ENCODE measurements around the gene ZNF407. TPM values are rescaled to one million over a fixed set of nuclear protein-coding genes. Genes with fewer than 3 reads are reported as not detected.

The ZNF407 gene
- total and polyA plus RNA-seq, 7 donors: 2.4 to 10.2 (median 7.9) TPM

DNA sequence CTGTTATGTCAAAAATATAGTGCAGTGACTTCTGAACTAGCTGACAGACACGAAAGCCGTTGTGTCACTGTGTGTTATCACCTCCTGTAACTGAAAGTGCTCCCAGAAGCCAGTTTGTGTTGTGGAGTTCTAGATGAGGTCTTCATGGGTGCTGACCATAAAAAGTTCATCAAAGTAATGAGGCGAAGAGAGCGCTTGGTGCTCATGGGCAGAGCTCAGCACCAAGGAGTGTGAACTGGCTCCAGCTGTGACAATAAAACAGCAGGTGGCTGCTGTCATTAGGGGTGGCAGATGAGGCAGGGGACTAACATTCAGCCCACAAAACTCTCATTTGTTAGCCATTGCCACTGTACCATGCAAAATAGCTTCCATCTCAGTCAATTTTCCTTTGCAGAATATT is 151.1 kb downstream of the ZNF407 start:
- no peak for DNase-seq
- Histone ChIP-seq H3K36me3 (ENCODE audit: insufficient read depth in 1 of 2, low read depth in 1 of 2) (no peaks in the 10 kb centered on the region), H3K4me3 (no peak overlapping the region), H3K27me3 (ENCODE audit: insufficient read depth in 3 of 3, low read length in 2 of 3) (no peaks in the 10 kb centered on the region), H3K9me3 (no peaks in the 10 kb centered on the region), H3K4me1 (no peaks in the 10 kb centered on the region), H3K27ac (no peak overlapping the region)
- TF ChIP-seq CTCF (IDR thresholded peaks at IDR 0.05): no peak
- 71 to 79% (median 74%) methylated on average over 4 of the region's 4 CpGs for WGBS, 3 donors
- ATAC-seq: no peak
- intact Hi-C loops (cut with DNase I): no loop called here

- DNase-seq: no peak
- H3K36me3 ChIP-seq (ENCODE audit: insufficient read depth in 1 of 2, low read depth in 1 of 2): no peaks in the 10 kb centered on the region
- TF ChIP-seq CTCF (IDR thresholded peaks at IDR 0.05): no peak
- H3K27ac ChIP-seq: no peak overlapping the region
- H3K9me3 ChIP-seq: no peaks in the 10 kb centered on the region
- no peaks in the 10 kb centered on the region for H3K27me3 ChIP-seq (ENCODE audit: insufficient read depth in 3 of 3, low read length in 2 of 3)
- H3K4me1 ChIP-seq: no peaks in the 10 kb centered on the region
- H3K4me3 ChIP-seq: no peak overlapping the region
- WGBS, 3 donors: 97 to 100% (median 97%) methylated on average over 1 of the region's 1 CpG
- no peak for ATAC-seq
- intact Hi-C loops (cut with DNase I): no loop called here
Measured at GRCh38 chr18:74758995-74759394, 161.3 kb downstream of the ZNF407 start.

DNA sequence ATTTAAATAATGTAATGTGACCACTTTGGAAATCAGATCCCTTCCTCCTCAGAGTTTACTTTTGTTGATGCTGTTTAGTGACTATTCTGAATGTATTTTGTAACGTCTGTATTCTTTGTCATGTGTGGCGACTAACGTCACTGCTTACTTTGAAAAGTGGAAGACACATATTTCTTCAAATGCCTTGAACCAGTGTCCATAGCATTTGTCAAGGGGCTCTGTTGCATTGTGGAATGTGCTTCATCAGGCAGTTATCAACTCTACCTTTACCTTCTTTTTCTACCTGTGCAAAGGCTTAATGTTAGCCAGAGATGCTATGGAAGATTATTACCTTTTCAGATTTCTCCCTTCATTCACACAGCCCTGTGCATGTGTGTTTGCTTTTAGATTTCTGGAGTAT is 162.4 kb downstream of the ZNF407 start:
- WGBS, 3 donors: 94 to 97% (median 96%) methylated on average over 3 of the region's 3 CpGs
- no peak overlapping the region for H3K4me3 ChIP-seq
- no peaks in the 10 kb centered on the region for H3K27me3 ChIP-seq (ENCODE audit: insufficient read depth in 3 of 3, low read length in 2 of 3)
- H3K9me3 ChIP-seq: no peaks in the 10 kb centered on the region
- H3K36me3 ChIP-seq (ENCODE audit: insufficient read depth in 1 of 2, low read depth in 1 of 2): no peaks in the 10 kb centered on the region
- no peaks in the 10 kb centered on the region for H3K4me1 ChIP-seq
- intact Hi-C loops (cut with DNase I): no loop called here
- no peak overlapping the region for H3K27ac ChIP-seq
- no peak for ATAC-seq
- TF ChIP-seq CTCF (IDR thresholded peaks at IDR 0.05): no peak
- no peak for DNase-seq

DNA sequence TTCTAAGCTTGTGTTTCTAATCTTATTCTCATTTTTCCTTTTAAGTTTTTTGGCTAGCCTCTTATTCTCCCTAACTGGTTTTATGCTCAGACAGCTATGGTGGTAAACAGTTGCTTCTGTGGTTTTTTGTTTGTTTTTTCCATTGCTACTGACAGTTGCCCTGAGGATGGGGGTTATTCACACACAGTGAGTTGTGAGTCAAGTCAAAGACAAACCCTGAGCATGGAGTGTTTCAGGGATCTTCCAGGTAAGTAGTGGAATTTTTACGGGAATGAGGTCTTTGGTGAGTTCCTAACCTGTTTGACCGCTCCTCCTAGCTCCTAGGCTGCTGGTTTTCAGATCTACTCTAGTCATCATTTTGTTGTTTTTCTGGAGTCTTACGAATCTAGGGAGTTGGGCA is 162.8 kb downstream of the ZNF407 start:
- WGBS, 3 donors: 96 to 99% (median 97%) methylated on average over 3 of the region's 3 CpGs
- no peak for TF ChIP-seq CTCF (IDR thresholded peaks at IDR 0.05)
- intact Hi-C loops (cut with DNase I): no loop called here

DNA sequence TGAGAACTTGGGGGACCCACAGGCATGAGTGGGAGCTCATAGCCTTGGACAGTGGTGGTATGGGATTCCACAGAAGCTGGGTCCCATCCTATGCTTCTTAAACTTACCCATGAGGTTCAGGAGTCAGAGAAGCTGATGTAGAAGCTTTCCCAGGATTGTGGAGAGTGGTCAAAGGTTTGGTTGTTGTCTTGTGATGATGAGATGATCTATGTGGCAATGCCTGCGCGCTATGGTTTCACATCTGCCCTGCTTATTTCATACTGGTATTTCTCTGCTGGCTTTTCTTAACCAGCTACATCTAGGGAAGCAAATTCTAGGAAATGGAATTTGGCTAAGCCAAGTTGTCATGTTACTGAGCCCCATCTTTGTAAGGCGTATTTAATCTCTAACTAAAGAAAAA is 168.6 kb downstream of the ZNF407 start:
- no peak overlapping the region for H3K27ac ChIP-seq
- WGBS, 3 donors: 95 to 98% (median 96%) methylated on average over 3 of the region's 3 CpGs
- intact Hi-C loops (cut with DNase I): no loop called here

More for the DNA sequence above, 162.8 kb downstream of the ZNF407 start:
- no peaks in the 10 kb centered on the region for H3K36me3 ChIP-seq (ENCODE audit: insufficient read depth in 1 of 2, low read depth in 1 of 2)
- DNase-seq (no peak), ATAC-seq (no peak)
- H3K27me3 ChIP-seq (ENCODE audit: insufficient read depth in 3 of 3, low read length in 2 of 3): no peaks in the 10 kb centered on the region
- H3K4me1 ChIP-seq: no peaks in the 10 kb centered on the region
- H3K27ac ChIP-seq: no peak overlapping the region
- no peaks in the 10 kb centered on the region for H3K9me3 ChIP-seq
- no peak overlapping the region for H3K4me3 ChIP-seq

More for the DNA sequence above, 168.6 kb downstream of the ZNF407 start:
- no peak for ATAC-seq
- no peaks in the 10 kb centered on the region for H3K4me1 ChIP-seq
- TF ChIP-seq CTCF (IDR thresholded peaks at IDR 0.05): no peak
- no peaks in the 10 kb centered on the region for H3K36me3 ChIP-seq (ENCODE audit: insufficient read depth in 1 of 2, low read depth in 1 of 2)
- no peak overlapping the region for H3K4me3 ChIP-seq
- DNase-seq: no peak
- H3K27me3 ChIP-seq (ENCODE audit: insufficient read depth in 3 of 3, low read length in 2 of 3): no peaks in the 10 kb centered on the region
- no peaks in the 10 kb centered on the region for H3K9me3 ChIP-seq

Measured in psoas muscle (tissue), 8 donors.